Activated T-cell treated with anti-CD3 and anti-CD28 coated beads, Interleukin-2, amount 50 U/mL, for 48 hours (primary cell): ENCODE measurements around the gene KRT6A.
"Not testable (repeated sequence)": the region's sequence is repeated elsewhere in the genome, so short reads cannot be mapped to it uniquely, and the experiment has no call there.

ENCODE experiments used
- DNase-seq, 2 experiments: peaks; one replicate each; pipeline ENCODE4 v3.0.0-alpha.2; 2020

The KRT6A gene

DNA sequence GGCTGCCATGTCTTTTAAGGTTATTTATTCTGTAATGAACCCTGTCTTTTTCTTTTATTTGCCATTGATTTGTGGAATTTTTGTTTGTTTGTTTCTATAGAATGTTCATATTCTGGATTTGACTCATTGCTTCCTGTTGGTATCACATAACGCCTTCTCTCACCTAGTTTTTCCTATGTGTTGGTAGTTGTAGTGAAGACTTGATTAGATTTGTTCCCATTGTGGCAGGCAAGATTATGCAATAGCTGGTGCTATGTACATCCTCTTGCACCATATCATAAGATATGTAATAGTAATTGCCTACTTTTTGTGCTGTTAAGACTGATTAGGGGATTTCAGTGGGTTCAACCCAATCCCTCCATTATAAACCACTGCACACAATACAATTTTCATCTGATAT is 37.2 kb downstream of the KRT6A start:
- DNase-seq = no peak

DNA sequence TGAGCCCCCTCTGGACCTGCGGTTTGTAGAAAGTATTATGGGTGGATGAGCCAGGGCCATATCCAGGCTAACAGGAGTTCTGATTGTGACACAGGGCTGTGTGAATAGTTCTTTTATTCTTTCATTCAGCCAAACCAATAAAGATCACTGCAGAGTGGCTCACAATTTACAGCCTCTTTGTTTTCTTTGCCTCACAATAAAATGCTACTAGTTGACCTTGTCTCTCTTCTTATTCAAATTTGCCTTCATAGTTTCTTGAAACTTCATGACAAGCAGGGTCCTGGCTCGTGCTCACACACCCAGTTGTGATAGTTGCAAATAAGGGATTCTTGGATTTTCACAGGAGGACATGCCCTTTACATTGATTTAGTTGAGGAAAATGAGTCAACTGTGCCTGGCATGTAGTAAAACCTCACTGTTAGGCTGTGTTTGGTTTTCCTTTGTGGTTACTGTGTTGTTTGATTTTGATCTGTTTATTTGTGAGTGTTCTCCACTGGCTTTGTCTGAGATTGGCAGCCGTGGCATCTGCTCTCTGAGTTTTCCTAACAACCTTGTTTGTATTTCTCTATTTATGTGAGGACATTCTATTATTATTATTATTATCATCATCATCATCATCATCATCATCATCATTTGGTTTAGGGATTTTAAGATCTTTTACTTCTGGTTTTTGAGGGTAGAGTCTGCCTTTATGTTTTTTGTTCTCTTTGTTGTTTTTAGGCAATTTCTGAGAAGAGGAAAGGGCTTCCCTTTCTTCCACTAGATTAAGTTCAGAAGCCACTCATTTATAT is 38.5 kb downstream of the KRT6A start:
- no peak for DNase-seq

DNA sequence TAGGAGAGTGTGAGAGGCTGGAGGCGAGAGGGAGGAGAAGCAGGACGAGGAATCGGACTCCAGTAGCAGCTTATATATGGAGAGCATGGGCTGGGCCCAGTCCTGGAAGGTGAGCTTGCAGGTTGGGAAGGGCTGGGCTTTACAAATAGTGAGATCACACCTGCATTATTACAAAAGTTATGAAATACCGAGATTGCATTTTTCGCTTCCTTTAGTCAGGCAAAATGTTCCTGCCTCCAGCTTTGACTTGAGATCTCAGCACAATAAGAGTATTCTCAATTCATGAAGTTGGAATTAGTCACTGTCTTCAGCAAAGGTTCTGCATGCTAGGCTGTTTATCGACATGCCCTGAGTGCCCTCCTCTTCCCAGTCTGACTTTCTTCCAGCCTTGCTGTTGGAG is 41.0 kb downstream of the KRT6A start, which contains the start of gene KRT6B:
KRT6B (minus strand) TSS at position 46 of the 400 bp plus-strand sequence. CDS start 68 bp downstream, outside the sequence.
- no peak for DNase-seq

DNA sequence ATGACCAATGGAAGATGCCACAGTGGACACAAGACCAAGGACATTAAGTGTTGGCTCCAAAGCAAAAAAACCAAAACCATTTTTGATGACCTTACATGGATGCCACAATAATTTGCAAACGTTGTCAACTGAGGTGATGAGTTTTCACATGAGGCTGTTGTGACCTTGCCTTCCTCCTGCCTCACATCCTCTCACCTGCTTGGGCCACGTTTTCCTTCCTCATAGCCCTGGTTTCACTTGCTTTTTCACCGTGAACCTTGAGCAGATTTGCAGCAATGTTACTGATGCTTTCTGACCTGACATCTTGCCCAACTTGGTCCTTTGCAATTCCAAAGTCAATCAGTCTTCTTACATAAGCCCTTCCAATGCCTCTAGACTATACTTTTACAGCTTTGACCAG is 44.8 kb downstream of the KRT6A start:
- DNase-seq = no peak

DNA sequence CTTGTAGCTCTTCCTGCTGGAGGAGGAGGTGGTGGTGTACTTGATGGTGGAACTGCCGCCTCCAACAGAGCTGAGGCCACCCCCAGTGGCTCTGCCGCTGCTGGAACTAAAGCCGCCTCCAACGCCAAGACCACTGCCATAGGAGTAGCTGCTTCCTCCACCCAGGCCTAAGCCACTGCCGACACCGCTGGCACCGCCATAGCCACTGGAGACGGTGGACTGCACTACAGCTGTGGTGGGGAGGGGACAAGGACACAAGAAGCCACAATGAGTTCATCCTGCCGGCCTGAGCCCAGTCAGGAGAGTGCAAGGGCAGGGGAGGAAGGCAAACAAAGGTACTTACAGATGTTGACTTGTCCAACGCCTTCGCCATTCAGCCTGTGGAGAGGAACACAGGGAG is 45.9 kb downstream of the KRT6A start:
- not testable (repeated sequence) for DNase-seq

DNA sequence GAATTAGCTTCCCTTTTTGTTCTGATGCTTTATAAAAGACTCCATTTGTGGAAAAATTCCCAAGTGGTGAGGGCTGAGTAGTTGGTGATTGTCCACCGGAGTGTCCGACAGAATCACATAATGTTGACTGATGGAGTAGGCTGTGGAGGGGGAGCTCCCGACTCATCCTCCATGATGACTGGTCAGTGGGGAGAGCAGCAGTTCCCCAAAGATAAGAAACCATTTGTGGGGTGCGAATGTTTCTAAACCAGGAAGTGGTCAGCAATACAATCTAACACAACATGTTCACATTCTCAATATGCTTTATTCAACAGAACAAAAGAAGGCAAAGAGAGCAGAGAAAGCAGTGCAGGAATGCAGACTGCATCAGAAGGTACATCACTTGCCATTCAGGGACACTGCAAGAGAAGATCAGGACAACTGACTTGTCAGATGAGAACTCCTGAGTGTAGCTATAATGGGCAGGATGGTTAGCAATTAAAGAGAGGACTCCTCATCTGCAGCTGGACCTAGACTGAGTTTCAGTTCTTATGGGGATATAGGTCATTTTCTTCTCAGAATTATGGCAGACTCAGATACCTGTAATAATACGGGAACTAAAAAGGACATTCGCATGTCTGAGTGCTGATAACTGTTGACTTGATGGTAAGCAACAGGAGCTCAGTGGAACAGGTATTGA is 46.6 kb downstream of the KRT6A start:
- no peak for DNase-seq

DNA sequence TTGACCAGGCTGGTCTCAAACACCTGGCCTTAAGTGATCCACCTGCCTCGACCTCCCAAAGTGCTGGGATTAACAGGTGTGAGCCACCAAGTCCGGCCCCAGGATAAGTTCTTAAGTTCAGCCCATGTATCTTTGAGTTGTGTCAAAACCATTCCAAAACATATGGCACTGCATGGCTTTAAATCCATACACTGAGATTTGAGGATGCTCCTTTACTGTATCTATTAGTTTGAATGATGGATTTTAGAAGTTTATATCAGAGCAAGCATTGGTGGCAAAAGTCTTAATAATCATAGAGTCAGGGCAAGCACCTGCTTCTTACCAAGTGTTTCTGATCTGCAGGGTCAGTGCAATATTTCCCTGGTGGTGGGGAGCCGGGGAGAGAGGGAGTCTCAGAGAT is 47.2 kb downstream of the KRT6A start:
- no peak for DNase-seq

DNA sequence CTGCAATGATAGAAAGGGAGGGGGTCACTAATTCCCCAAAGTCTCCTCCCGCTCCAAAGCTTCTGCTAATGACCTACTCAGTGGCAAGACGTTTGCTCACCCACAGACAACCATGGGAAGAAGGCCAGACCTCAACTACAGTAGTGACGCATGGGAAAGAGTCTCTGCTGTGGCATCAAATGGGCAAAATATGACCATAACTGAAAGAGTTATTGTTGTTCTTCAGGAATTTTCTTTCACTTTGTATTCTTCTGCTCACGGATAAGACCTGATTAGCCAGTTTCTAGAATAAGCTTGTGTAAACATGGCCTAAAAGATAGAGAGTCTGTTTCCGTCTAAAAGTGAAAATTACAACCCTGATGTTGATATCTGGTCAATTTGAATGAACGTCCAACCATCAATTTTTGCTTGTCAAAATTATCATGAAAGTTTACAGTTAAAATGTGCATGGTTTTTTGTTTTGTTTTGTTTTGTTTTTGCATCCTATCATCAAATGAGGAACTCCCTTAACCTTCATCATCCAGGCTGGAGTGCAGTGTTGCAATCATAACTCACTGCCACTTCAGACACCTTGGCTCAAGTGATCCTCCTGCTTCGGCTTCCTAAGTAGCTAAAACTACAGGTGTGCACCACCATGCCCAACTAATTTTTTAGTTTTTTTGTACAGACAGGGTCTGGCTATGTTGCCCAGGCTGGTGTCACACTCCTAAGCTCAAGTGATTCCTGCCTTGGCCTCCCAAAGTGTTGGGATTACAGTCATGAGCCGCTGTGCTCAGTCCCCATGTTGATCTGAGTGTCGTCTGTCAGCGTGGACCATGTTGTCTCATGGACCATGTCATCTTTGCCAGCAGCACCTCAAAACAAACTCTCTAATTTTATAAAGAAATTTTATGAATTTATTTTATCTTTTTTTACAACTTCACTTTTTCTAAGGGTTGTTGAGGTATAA is 48.1 kb downstream of the KRT6A start:
- DNase-seq = no peak

DNA sequence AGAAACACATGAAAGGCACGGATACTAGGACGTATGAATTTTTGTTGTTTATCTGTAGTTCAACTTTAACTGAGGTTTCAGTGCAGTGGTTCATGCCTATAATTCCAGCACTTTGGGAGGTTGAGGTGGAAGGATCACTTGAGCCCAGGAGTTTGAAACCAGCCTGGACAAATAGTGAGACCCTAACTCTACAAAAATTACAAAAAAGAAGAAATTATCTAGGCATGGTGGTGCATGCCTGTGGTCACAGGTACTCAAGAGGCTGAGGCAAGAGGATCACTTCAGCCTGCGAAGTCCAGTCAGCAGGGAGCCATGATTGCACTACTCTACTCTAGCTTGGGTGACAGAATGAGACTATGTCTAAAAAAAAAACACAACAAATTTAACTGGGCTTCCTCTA is 49.1 kb downstream of the KRT6A start:
- no peak for DNase-seq

DNA sequence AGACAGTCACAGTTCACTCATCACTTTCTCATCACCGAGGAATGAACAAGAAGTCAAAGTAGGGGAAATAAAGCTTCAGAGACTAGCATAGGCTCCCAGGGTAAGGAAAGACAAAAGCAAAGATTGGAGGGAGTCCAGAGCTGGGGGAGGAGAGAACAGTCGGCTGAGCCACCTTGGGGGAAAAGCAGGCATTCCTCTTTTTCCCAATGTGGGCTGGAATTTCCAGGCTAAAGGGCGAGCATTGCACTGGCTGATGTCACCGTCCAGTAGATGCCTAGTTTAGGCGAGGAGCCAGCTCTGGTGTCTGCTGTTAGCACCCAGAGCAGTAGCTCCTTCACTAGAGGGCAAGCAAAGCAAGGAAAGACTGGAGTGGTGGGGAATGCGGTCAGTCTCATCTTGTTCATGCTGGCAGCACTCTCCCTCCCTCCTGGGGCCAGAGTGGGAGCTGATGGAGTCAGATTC is 50.4 kb downstream of the KRT6A start:
- DNase-seq = no peak

DNA sequence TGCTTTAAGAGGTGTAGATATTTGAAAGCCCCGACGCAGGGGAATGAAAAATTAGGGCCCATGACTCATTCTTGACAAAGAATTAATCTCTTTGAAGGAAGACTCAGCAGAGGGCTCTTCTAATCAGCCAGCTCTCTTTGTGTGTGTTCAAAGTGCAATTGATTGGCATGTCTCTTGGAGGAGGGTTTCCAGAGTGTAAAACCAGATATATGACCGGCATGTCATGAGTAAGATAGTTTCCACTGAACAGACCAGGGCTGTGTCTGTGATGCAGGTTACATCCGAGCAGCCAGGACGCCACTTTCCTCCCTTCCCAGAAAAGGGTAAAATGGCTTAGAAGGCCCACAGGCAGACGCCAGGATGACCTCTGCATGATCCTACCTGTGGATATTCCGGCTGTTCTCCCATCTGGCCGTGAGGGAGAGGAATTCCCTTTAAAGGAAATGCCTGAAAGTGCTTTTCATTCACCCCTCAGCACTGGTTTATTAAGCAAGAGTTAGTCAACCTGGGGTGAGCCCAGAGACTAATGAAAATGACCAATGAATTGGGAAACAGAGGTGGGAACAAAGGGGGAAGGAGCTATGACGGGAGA is 51.6 kb downstream of the KRT6A start:
- no peak for DNase-seq

DNA sequence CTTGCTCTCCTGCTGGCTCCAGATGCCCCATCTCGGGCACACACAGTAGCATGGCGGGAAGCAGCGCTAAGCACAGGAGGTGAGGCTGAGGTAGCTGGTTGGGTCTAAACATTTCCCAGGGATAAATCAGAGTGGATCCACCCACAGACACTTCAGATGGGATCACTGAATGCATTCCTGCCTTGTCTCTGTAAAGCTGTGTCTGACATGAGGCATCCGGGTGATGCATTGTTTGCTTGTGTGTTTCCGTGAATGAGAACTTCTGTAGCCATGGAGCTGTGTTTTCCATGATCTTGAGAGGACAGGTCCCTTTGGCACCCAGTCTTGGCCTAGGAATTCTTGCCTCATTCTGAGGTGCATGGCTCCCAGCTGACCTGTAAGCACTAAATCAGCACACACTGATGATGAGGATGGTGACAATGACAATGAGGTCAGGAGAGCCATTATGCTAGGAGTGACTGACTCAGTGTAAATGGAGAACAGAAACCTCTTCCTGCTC is 52.2 kb downstream of the KRT6A start:
- no peak for DNase-seq

DNA sequence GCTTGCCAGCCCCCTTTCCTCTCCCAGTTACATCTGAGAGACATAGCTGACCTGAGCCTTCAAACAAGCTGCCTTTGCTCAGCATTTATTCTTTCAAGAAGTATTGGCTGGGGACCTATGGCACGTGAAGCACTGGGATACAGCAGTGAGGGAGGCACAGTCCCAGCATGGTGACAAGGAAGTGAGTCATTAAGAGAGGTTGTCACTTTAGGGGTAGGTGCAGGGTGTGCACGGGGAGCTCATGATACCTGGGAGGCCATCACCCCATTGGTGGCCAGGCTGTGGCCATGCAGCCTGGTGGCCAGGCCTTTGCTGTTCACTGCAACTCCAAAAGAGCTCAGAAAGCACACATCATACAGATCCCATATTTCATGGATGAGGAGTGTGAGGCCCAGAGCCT is 53.2 kb downstream of the KRT6A start:
- no peak for DNase-seq

DNA sequence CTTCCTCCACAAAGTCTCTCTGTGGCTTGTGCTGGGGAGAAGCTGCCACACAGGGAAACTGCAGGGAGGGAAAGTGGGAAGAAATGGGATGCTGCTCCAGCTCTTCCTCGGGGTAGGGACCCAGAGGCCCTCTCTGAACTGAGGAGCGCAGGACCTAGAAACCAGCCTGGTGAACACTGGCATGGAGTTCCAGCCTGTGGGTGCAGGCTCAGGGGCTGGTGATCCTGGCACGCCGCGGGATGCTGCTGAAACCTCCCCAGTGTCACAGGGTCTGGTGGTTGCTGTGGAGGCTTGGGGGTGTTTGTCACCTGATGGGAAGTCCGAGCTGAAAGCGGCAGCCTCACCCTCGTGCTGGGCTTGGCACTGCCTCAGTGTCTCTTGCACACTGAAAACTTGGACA is 53.6 kb downstream of the KRT6A start:
- no peak for DNase-seq

DNA sequence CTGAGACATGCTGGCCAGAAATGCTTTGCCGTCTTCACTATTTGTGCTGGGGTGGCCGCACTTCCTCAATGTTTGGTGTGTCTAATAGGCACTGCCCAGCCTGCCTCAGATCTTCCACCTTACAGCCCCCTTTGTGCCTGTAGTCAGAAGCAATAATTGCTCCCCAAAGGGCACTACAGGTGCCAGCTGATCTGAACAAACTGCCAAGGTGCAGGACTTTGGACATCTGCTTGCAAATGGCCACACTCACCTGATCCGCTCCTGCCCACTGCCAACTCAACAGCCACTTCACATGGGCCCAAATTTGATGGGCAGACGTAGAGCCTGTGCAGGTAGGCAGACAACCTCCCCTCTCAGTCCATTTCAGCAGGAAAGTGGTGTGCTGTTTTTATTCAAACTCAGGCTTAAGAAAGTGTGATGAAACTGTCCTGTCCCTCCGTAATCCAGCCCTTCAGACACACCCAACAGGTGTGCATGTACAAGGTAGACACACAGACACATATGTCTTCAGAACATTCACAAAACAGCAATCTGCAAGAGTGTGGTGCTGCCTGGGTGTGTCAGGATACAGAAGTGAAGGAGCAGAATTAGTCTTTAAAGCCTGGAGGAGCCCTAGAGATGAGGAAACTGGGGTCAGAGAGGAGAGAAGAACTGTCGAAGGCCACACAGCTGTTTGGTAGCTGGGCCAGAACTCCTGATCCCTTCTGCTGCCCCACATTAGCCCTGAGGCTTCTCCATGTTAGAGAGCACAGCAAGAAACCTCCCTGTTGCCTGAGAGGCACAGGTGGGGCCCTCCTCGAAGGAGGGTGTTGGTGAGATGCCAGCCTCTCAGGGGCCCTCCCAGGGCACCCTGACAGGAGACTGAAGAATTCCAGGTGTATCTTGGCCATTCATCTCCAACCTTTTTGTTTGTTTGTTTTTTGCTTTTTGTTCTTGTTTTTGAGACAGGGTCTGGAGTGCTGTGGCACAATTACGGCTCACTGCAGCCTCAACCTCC is 54.5 kb downstream of the KRT6A start:
- DNase-seq = no peak

DNA sequence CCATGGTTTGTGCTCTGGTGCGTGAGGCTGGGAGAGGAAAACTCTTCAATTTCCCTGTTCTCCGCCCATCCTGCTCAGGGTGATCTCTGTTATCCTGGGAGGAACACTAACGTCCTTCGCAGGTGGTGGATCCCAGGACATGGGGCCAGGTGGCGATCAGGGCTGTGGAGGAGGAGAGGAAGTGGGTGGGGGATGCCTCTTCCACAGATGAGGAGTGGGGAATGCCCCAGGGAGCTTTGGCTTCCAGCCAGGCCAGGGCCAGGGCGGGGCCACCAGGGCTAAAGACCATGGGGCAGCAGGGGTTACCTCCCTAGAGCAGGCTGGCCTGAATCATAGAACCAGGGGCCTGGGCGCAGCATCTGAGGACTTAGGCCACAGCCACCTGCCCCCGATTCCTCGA is 55.5 kb downstream of the KRT6A start:
- no peak for DNase-seq
